HG03571 (cell line): Measurements from ENCODE around the gene KCNN3.

Experiments used
- ATAC-seq: cut with Tn5 transposase; IDR thresholded peaks from one replicate; pipeline ENCODE4 v1.9.1; 2021; ENCODE audit not compliant: unreplicated experiment

The KCNN3 gene

DNA sequence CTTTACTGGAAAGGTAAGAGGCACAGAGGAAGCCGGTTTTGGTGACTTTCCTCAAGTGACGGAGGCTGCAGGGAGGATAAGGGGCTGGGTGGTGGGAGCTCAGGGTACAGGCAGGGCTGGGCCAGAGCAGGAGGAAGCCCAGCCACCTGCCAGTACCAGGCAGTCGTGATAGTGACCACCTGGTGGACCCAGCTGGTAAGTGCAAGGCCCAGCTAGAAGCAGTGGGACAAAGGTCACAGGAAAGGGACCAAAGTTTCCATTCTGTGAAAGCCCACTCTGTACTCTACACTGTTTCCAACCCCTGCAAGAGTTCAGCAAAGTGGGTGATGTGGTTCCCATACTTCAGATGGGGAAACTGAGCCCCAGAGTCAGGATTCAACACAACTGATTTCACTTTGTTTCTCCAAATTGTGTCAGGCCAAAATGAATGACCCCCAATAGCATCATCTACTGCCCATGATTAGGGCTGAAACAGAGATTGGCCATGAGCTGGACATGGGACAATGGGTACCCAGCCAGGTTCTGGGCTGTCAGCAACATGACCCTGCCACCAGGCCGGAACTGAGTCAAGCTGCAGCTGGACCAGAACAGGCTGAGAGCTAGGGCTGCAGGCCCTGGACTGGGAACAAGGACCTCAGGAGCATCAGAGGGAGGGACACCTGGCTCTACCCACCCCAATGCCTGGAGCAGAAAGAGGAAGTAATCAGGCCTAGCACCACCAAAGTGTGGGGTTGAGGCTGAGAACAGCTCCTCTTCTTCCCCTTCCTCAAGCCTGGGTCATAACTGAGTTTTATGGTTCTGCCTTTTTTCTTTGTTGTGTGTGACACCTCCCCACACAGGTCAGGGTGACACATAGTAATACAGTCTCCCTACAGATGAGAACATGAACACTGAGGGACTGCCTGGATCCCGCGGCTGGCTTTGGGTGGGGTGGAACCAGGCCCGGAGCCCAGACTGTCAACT, 50.2 kb downstream of the KCNN3 start:
- no peak for ATAC-seq

- ATAC-seq: no peak
Observed at GRCh38 chr1:154818911-154819310, 51.2 kb downstream of the KCNN3 start.

- no peak for ATAC-seq
Observed at GRCh38 chr1:154816937-154817336, 53.1 kb downstream of the KCNN3 start.

- ATAC-seq: no peak
Observed at GRCh38 chr1:154816369-154816768, 53.7 kb downstream of the KCNN3 start.

GRCh38 chr1:154813846-154814505, 56.1 kb downstream of the KCNN3 start:
- no peak for ATAC-seq

DNA sequence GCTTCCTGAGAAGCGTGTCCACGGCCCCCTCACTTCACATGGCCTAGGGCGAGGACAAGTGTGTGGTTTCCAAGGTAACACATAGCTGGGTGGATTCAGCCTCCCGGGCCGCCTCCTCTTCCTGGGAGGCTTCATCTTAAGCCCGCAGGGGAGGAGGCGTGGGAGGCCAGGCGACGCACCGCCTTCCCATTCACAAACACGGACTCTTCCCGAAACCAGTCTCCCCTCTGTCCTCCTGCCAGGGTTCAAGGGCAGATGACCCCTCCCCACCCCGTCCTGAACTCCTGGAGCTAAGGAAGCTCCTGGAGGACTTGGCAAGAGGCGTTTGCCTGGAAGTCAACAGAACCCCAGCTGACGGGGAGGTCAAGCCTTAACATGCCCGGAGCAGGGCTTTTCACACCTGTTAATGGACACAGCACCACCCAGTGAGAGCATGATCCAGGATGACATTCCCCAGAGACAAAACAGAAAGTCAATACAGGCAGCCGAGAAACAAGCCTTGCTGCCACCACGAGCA, 56.7 kb downstream of the KCNN3 start:
- no peak for ATAC-seq

DNA sequence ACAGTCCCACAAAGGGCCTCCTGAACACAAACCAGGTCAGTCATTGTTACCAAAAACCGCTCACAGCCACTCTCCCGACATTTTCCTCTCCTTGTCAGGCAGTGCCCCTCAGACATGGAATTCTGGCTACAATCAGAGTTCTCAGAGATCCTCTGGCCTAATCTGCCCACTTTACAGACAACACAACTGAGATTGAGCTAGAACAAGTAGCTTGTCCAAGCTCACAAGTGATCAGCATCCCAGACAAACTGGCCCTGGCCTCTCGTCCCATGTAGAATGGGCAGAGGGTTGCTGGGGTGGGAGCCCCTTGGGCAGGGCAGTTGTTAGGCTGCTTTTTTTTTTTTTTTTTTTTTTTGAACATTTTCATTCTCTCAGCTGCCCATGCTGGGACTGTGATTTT, 57.2 kb downstream of the KCNN3 start:
- no peak for ATAC-seq

- ATAC-seq: no peak
Observed at GRCh38 chr1:154810571-154810970, 59.5 kb downstream of the KCNN3 start.

DNA sequence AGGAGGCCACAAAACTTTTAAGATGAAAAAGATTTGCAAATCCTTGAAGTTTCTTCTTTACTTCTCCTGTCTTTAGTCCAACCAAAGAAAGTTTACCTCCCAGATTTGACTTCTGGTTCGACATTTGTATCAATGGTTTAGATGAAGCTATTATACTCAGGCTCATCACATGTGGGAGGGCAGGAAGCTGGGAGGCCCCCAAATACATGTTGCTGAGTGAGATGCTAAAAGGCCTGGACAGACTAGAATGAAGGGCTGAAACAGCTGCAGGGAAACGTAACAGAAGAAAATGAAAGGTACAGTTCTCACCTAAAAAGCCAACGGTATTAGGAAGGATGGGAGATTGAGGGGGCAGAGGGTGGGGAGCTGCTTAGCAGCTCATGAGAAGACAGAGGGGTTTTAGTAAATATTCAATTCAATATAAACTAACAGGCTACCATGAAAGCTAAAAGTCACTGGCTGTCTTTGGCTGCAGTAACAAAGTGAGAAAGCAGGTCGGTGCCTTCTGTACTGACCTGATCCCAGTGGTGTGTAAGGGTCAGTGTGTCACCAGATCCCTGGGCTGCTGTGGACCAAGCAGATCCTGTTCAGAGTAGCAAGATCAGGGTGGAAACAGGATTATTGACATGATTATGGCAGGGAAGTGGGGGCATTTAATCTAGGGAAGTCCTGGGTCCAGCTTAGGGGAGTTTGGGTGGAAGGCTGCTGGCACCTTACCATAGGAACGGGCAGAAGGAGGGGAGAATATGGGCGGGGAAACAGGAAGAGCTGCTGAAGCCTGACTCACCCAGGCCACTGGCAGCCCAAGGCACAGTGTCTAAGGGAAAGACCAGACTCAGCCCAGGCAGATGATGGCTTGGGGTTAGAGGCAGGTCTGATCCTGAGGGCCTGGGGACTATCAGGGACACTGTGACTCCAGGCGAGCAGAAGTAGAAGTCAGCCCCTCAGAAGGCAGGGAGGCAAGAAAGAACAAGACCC, 60.4 kb downstream of the KCNN3 start:
- ATAC-seq: no peak

- ATAC-seq: peak; percentile 49
Observed at GRCh38 chr1:154808909-154809262, 61.2 kb downstream of the KCNN3 start.

- no peak for ATAC-seq
Observed at GRCh38 chr1:154808261-154808908, 61.7 kb downstream of the KCNN3 start.

DNA sequence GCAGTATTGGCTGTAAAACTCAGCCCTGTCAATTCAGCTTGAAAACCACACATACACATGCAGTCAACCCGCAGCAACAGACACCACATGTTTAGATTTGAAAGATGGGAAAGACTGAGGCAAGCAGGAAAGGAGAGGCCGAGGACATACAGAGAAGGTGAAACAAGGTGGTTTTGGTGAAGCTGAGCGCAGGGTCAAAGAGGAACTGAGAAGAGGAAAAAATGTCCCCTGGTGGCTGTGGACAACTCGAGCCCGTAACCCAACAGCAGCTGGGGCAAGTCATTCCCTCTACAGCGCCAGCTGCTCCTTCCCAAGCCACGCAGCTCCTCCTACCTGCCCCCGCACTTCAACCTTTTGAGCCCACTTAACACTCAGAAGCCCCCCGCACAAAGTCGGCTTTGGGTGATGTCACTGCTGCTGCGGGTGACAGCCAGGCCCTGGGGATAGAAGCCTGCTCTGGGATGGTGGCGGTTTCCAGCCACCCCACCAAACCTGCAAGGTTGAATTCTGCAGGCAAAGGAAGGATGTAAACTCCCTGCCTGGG, 63.0 kb downstream of the KCNN3 start:
- ATAC-seq: no peak

DNA sequence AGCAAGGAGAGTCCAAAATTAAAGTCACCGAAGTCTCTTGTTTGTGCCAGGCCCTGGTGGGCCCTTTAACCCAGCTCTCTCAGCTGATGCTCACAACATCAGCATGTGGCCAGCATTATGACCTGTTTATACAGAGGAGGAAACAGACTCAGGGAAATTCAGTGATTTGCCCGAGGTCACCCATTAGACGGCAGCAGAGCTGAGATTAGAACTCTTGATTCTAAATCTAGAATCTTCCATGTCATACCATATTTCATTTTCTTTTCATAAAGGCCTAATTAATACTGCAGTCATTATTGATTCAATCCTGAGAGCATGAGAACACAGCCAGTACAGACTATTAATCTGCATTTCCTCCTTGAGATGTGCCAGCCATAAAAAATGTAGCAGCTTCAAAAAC, 63.7 kb downstream of the KCNN3 start:
- no peak for ATAC-seq

DNA sequence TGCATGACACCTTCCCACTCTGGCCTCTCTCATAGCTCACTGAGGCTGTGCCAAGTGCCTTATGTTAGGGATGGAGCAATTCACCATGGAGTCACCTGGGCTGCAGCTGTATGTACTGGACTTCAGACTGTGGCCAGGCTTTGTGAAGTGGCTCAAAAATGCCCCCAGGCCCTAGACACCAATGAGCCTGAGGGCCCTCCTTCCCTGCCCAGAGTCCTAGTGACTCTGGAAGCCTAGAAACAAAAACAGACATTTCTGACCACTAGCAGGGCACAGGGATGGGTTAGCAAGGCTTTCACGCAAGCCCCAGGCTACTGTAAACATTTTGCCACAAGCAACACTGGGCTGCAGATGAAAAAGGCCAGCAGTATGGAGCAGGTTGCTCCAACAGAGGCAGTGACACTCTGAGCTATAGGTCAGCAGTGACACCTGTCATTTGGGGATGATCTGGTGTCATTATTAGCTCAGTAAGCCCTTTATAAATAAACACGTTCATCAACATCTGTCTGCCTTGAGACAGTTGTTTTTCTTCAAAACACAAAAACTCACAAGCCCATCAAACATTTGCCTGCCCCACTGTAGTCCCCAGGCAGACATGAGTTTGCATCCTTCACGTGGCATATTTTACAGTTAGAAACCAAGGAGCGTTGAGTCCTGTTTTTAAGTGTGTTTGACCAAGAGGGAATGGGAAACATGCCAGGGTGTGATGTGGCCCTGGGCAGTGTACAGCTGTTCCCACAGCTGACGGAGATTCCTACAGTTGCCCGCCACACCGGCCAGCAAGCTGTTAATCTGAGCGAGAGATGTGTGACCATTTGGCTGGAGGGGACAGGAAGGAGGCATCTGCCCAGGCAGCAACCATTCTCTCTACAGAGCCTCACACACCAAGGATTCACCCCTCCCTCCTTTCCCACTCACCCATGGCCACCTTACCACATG, 66.8 kb downstream of the KCNN3 start:
- ATAC-seq: no peak

- no peak for ATAC-seq
Observed at GRCh38 chr1:154802336-154802969, 67.6 kb downstream of the KCNN3 start.

GRCh38 chr1:154801234-154802011, 68.7 kb downstream of the KCNN3 start:
- ATAC-seq: no peak

DNA sequence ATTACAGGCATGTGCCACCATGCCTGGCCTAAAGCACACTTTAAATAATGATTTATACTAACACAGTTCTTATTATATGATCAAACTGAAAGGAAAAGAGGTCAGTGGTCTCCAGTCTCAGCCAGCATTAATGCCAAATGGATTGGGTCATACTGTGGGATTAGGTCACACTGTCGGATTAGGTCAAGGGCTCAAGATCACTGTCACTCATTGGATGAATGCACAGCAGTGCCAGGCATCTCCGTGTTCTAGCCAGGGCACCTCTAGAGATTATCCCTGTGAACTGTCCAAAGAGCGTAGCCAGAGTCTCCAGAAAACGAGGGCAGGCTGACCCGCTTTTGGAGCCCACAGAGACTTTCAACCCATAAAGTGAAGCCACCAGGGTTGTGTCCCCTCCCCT, 70.9 kb downstream of the KCNN3 start:
- ATAC-seq: no peak

- no peak for ATAC-seq
Observed at GRCh38 chr1:154798645-154799044, 71.4 kb downstream of the KCNN3 start.
